ENCODE data around the gene KIF1A. TPM values are rescaled to one million over a fixed set of nuclear protein-coding genes. Genes with fewer than 3 reads are reported as not detected.

KIF1A gene
- polyA plus RNA-seq, 1 donor = 15.8 TPM

- H3K9me3 ChIP-seq (ENCODE audit: control insufficient read depth, low read depth, low read length) = no peaks in the 10 kb centered on the region
- H3K36me3 ChIP-seq (ENCODE audit: control insufficient read depth, insufficient read depth, low read length) = no peaks in the 10 kb centered on the region
- no peak overlapping the region for H3K4me3 ChIP-seq (ENCODE audit: low read length)
- no peaks in the 10 kb centered on the region for H3K27me3 ChIP-seq (ENCODE audit: control insufficient read depth, insufficient read depth, low read length)
- DNase-seq = no peak
- H3K27ac ChIP-seq (ENCODE audit: low read length) = no peak overlapping the region
- WGBS (ENCODE audit: insufficient coverage, low lambda C conversion rate) = no CpG with 5 or more reads among the region's 13 CpGs
- no peaks in the 10 kb centered on the region for H3K4me1 ChIP-seq (ENCODE audit: control insufficient read depth, insufficient read depth, low read length)
These were observed 77.4 kb downstream of the KIF1A start for GRCh38 chr2:240742602-240743095.

- Histone ChIP-seq H3K4me3 (ENCODE audit: low read length) (no peak overlapping the region), H3K9me3 (ENCODE audit: control insufficient read depth, low read depth, low read length) (no peaks in the 10 kb centered on the region), H3K4me1 (ENCODE audit: control insufficient read depth, insufficient read depth, low read length) (no peaks in the 10 kb centered on the region), H3K27me3 (ENCODE audit: control insufficient read depth, insufficient read depth, low read length) (no peaks in the 10 kb centered on the region), H3K27ac (ENCODE audit: low read length) (no peak overlapping the region), H3K36me3 (ENCODE audit: control insufficient read depth, insufficient read depth, low read length) (no peaks in the 10 kb centered on the region)
- no peak for DNase-seq
- no CpG with 5 or more reads among the region's 18 CpGs for WGBS (ENCODE audit: insufficient coverage, low lambda C conversion rate)
These were observed 78.9 kb downstream of the KIF1A start for GRCh38 chr2:240741091-240741490.

- H3K36me3 ChIP-seq (ENCODE audit: control insufficient read depth, insufficient read depth, low read length) = no peaks in the 10 kb centered on the region
- WGBS (ENCODE audit: insufficient coverage, low lambda C conversion rate) = no CpG with 5 or more reads among the region's 16 CpGs
- H3K4me1 ChIP-seq (ENCODE audit: control insufficient read depth, insufficient read depth, low read length) = no peaks in the 10 kb centered on the region
- no peak overlapping the region for H3K27ac ChIP-seq (ENCODE audit: low read length)
- H3K9me3 ChIP-seq (ENCODE audit: control insufficient read depth, low read depth, low read length) = no peaks in the 10 kb centered on the region
- no peak for DNase-seq
- H3K27me3 ChIP-seq (ENCODE audit: control insufficient read depth, insufficient read depth, low read length) = no peaks in the 10 kb centered on the region
- H3K4me3 ChIP-seq (ENCODE audit: low read length) = no peak overlapping the region
These were observed 80.2 kb downstream of the KIF1A start for GRCh38 chr2:240739797-240740196.

DNA sequence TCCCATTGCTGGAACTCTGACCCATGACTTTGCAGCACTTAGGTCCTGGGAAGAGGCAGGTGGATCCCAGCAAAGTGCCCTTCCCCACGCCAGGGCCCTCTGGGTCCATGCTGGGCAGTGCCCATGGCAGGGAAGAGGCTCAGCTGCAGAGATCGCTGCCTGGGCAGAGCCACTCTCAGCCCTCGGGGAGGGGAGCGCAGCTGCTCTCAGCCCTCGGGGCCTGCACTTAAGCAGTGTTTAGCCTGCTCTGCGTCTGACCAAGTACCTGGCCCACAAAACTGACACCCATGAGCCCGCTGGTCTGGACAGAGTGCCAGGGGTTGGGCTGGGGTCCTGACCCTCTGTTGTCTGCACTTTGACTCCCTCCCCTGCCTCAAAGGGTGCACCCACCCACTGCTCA lies 82.1 kb downstream of the KIF1A start:
- no CpG with 5 or more reads among the region's 7 CpGs for WGBS (ENCODE audit: insufficient coverage, low lambda C conversion rate)
- Histone ChIP-seq H3K9me3 (ENCODE audit: control insufficient read depth, low read depth, low read length) (no peaks in the 10 kb centered on the region), H3K27ac (ENCODE audit: low read length) (no peak overlapping the region), H3K36me3 (ENCODE audit: control insufficient read depth, insufficient read depth, low read length) (no peaks in the 10 kb centered on the region), H3K27me3 (ENCODE audit: control insufficient read depth, insufficient read depth, low read length) (no peaks in the 10 kb centered on the region), H3K4me3 (ENCODE audit: low read length) (no peak overlapping the region), H3K4me1 (ENCODE audit: control insufficient read depth, insufficient read depth, low read length) (no peaks in the 10 kb centered on the region)
- DNase-seq = no peak

DNA sequence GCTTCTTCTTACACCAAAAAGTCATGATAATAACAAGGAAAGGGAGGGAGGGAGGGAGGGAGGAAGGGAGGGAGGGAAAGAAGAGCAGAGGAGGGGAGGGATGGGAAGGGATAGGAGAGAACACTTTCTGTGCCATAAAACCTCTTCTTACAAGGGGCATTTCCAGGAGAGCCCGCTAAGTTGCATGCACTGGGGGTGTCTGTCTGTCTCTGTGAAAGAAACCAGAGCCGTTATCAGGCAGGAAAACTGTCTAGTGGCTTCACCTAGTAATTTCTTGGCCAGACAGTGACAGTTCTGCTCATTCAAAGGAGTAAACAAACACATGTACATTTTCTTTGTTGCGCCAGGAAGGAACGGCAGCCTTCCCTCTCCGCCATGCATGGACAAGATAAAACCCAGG lies 82.5 kb downstream of the KIF1A start:
- H3K27me3 ChIP-seq (ENCODE audit: control insufficient read depth, insufficient read depth, low read length) = no peaks in the 10 kb centered on the region
- H3K9me3 ChIP-seq (ENCODE audit: control insufficient read depth, low read depth, low read length) = no peaks in the 10 kb centered on the region
- DNase-seq = no peak
- H3K27ac ChIP-seq (ENCODE audit: low read length) = no peak overlapping the region
- no peak overlapping the region for H3K4me3 ChIP-seq (ENCODE audit: low read length)
- H3K4me1 ChIP-seq (ENCODE audit: control insufficient read depth, insufficient read depth, low read length) = no peaks in the 10 kb centered on the region
- H3K36me3 ChIP-seq (ENCODE audit: control insufficient read depth, insufficient read depth, low read length) = no peaks in the 10 kb centered on the region
- WGBS (ENCODE audit: insufficient coverage, low lambda C conversion rate) = no CpG with 5 or more reads among the region's 5 CpGs

GRCh38 chr2:240736281-240737250 lies 83.5 kb downstream of the KIF1A start:
- Histone ChIP-seq H3K9me3 (ENCODE audit: control insufficient read depth, low read depth, low read length) (no peaks in the 10 kb centered on the region), H3K36me3 (ENCODE audit: control insufficient read depth, insufficient read depth, low read length) (no peaks in the 10 kb centered on the region), H3K27ac (ENCODE audit: low read length) (no peak overlapping the region), H3K27me3 (ENCODE audit: control insufficient read depth, insufficient read depth, low read length) (no peaks in the 10 kb centered on the region), H3K4me3 (ENCODE audit: low read length) (no peak overlapping the region), H3K4me1 (ENCODE audit: control insufficient read depth, insufficient read depth, low read length) (no peaks in the 10 kb centered on the region)
- DNase-seq = no peak
- no CpG with 5 or more reads among the region's 35 CpGs for WGBS (ENCODE audit: insufficient coverage, low lambda C conversion rate)

DNA sequence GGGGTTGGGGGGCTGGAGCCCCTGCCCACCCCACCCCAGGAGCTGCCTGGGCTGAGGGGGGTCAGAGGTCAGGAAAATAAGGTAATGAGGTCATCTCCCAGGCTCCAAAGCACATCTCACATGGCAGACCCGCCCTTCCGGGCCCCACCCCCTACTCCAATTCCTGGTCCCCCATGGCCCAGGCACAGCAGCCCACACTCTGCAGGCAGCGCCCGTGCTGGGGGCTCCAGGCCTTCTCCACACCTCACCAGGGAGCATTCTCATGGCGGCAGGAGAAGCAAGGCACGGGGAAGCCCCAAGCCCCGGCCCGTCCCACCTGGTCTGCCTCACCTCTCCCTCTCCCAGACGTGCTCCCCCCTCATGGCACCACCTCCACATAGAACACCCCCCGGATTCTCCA lies 84.5 kb downstream of the KIF1A start:
- no peaks in the 10 kb centered on the region for H3K9me3 ChIP-seq (ENCODE audit: control insufficient read depth, low read depth, low read length)
- H3K4me3 ChIP-seq (ENCODE audit: low read length) = no peak overlapping the region
- H3K4me1 ChIP-seq (ENCODE audit: control insufficient read depth, insufficient read depth, low read length) = no peaks in the 10 kb centered on the region
- H3K27ac ChIP-seq (ENCODE audit: low read length) = no peak overlapping the region
- WGBS (ENCODE audit: insufficient coverage, low lambda C conversion rate) = 100% methylated on average over 3 of the region's 10 CpGs
- no peaks in the 10 kb centered on the region for H3K27me3 ChIP-seq (ENCODE audit: control insufficient read depth, insufficient read depth, low read length)
- no peaks in the 10 kb centered on the region for H3K36me3 ChIP-seq (ENCODE audit: control insufficient read depth, insufficient read depth, low read length)
- no peak for DNase-seq

- no CpG with 5 or more reads among the region's 17 CpGs for WGBS (ENCODE audit: insufficient coverage, low lambda C conversion rate)
- H3K36me3 ChIP-seq (ENCODE audit: control insufficient read depth, insufficient read depth, low read length) = no peaks in the 10 kb centered on the region
- DNase-seq = no peak
- H3K27ac ChIP-seq (ENCODE audit: low read length) = no peak overlapping the region
- H3K9me3 ChIP-seq (ENCODE audit: control insufficient read depth, low read depth, low read length) = no peaks in the 10 kb centered on the region
- H3K4me1 ChIP-seq (ENCODE audit: control insufficient read depth, insufficient read depth, low read length) = no peaks in the 10 kb centered on the region
- H3K27me3 ChIP-seq (ENCODE audit: control insufficient read depth, insufficient read depth, low read length) = no peaks in the 10 kb centered on the region
- no peak overlapping the region for H3K4me3 ChIP-seq (ENCODE audit: low read length)
These were observed 85.3 kb downstream of the KIF1A start for GRCh38 chr2:240734756-240735155.

- no peak for DNase-seq
- H3K36me3 ChIP-seq (ENCODE audit: control insufficient read depth, insufficient read depth, low read length) = no peaks in the 10 kb centered on the region
- H3K4me1 ChIP-seq (ENCODE audit: control insufficient read depth, insufficient read depth, low read length) = no peaks in the 10 kb centered on the region
- H3K4me3 ChIP-seq (ENCODE audit: low read length) = no peak overlapping the region
- no CpG with 5 or more reads among the region's 24 CpGs for WGBS (ENCODE audit: insufficient coverage, low lambda C conversion rate)
- H3K27ac ChIP-seq (ENCODE audit: low read length) = no peak overlapping the region
- no peaks in the 10 kb centered on the region for H3K27me3 ChIP-seq (ENCODE audit: control insufficient read depth, insufficient read depth, low read length)
- no peaks in the 10 kb centered on the region for H3K9me3 ChIP-seq (ENCODE audit: control insufficient read depth, low read depth, low read length)
These were observed 86.1 kb downstream of the KIF1A start for GRCh38 chr2:240733803-240734495.

- H3K4me1 ChIP-seq (ENCODE audit: control insufficient read depth, insufficient read depth, low read length) = no peaks in the 10 kb centered on the region
- DNase-seq = no peak
- no peaks in the 10 kb centered on the region for H3K9me3 ChIP-seq (ENCODE audit: control insufficient read depth, low read depth, low read length)
- no peaks in the 10 kb centered on the region for H3K27me3 ChIP-seq (ENCODE audit: control insufficient read depth, insufficient read depth, low read length)
- no CpG with 5 or more reads among the region's 10 CpGs for WGBS (ENCODE audit: insufficient coverage, low lambda C conversion rate)
- H3K36me3 ChIP-seq (ENCODE audit: control insufficient read depth, insufficient read depth, low read length) = no peaks in the 10 kb centered on the region
- H3K4me3 ChIP-seq (ENCODE audit: low read length) = no peak overlapping the region
- no peak overlapping the region for H3K27ac ChIP-seq (ENCODE audit: low read length)
These were observed 87.0 kb downstream of the KIF1A start for GRCh38 chr2:240732911-240733622.
